C4-2B (cell line): ENCODE measurements around the gene CEMIP.

Experiments
- H3K27ac ChIP-seq: fragments of 450-650 bp; 2 replicates; pipeline ENCODE4 v1.5.1; 2017
- CTCF ChIP-seq: fragments of 450-650 bp; conservative IDR thresholded peaks from 2 replicates; pipeline ENCODE4 v1.5.1; 2017; ENCODE audit warnings: mild to moderate bottlenecking
- ZFX ChIP-seq: fragments of 450-650 bp; IDR thresholded peaks from 2 replicates; pipeline ENCODE4 v1.6.1; 2017

Gene CEMIP

GRCh38 chr15:80778964-80779657 is at the start of gene CEMIP:
TSS of gene CEMIP (plus strand) at chr15:80779370. CDS start at chr15:80873880, 94,510 bp downstream.
- TF ChIP-seq ZFX, result no peak
- peak; percentile 98 for TF ChIP-seq CTCF
- H3K27ac ChIP-seq, result no peak within 1 kb of the TSS

- no peak overlapping the region for H3K27ac ChIP-seq
- no peak for TF ChIP-seq ZFX
- TF ChIP-seq CTCF, result no peak
These were observed 48.8 kb upstream of the CEMIP start for GRCh38 chr15:80730387-80730786.

GRCh38 chr15:80730926-80731325 is 48.2 kb upstream of the CEMIP start:
- TF ChIP-seq ZFX (no peak), CTCF (no peak)
- H3K27ac ChIP-seq, result no peak overlapping the region

GRCh38 chr15:80732167-80732566 is 47.0 kb upstream of the CEMIP start:
- H3K27ac ChIP-seq, result no peak overlapping the region
- TF ChIP-seq CTCF (no peak), ZFX (no peak)

- TF ChIP-seq ZFX (no peak), CTCF (no peak)
- no peak overlapping the region for H3K27ac ChIP-seq
These were observed 46.4 kb upstream of the CEMIP start for GRCh38 chr15:80732818-80733217.

GRCh38 chr15:80733460-80733859 is 45.7 kb upstream of the CEMIP start:
- H3K27ac ChIP-seq, result no peak overlapping the region
- TF ChIP-seq ZFX (no peak), CTCF (no peak)

GRCh38 chr15:80735344-80735743 is 43.8 kb upstream of the CEMIP start:
- TF ChIP-seq ZFX (no peak), CTCF (no peak)
- H3K27ac ChIP-seq, result no peak overlapping the region
